Heart left ventricle (tissue), 13 donors: ENCODE results near the gene LRP1B.

Experiments
- POLR2A ChIP-seq, 2 donors: fragments of 450-650 bp; IDR thresholded peaks; one replicate each; pipeline ENCODE4 v1.6.1; 2017; ENCODE audit warnings: antibody characterized with exemption in 2 of 2, mild to moderate bottlenecking in 2 of 2, moderate library complexity in 2 of 2
- TF ChIP-seq, protein P1 (sequence below), 12 donors: fragments of 200-600 bp; sonication (generic) in 4 of 12; IDR thresholded peaks; one replicate each; pipeline versions ENCODE4 v1.5.0 to v1.8.0; 2018 to 2022; ENCODE audit warnings: antibody characterized with exemption in 12 of 12, mild to moderate bottlenecking in 5 of 12
- donor health status: ischemic (EF 13 %, LVEDD 7.1; RV severe dilation, severe dysfunction).
- donor health status: DM: no; HTN: yes; CAD: no.
- donor health status: DM: no; HTN: no; CAD: no.
- donor health status: ischemic (EF 25% LVEDD 6.9; RV normal size, moderate dysfunction).
- donor health status: ischemic (EF 25% LVEDD 5.7; RV mildly dilated, moderate dysfunction).
- donor health status: ischemic (EF 35%, LVEDD 5.7; RV mildly dilated, moderate dysfunction).
- donor health status: nonischemic (EF 11% LVEDD 7.7; RV severe dilation, severe dysfunction).
- donor health status: DM: yes; HTN: yes; CAD: no.
- donor health status: PGD.
- donor health status: ischemic (EF 29% LVEDD 5.4; RV normal size, mild dysfunction).
- donor health status: nonischemic (EF 23%, LVEDD 6.1; RV moderate dilation, normal function).

DNA sequence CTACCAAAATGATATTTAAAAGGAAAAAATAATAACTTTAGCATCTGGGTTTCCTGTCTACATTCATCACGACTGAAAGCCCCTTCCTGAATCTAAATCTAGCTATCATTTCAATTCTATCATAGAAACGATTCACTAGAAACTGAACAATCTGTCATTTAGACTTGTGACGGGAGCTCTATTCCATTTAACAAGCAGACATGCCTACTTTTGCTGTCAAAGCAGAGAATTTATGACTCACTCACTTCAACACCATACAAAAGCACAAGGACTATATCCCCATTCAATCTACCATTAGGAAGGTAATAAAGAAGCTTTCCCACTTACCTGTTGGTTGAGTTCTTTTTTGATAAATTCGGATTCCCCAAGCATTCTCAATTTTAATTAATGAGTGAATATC lies 1072.3 kb downstream of the LRP1B start:
- TF ChIP-seq POLR2A (IDR thresholded peaks at IDR 0.05), result no peak
- TF ChIP-seq, protein P1, sequence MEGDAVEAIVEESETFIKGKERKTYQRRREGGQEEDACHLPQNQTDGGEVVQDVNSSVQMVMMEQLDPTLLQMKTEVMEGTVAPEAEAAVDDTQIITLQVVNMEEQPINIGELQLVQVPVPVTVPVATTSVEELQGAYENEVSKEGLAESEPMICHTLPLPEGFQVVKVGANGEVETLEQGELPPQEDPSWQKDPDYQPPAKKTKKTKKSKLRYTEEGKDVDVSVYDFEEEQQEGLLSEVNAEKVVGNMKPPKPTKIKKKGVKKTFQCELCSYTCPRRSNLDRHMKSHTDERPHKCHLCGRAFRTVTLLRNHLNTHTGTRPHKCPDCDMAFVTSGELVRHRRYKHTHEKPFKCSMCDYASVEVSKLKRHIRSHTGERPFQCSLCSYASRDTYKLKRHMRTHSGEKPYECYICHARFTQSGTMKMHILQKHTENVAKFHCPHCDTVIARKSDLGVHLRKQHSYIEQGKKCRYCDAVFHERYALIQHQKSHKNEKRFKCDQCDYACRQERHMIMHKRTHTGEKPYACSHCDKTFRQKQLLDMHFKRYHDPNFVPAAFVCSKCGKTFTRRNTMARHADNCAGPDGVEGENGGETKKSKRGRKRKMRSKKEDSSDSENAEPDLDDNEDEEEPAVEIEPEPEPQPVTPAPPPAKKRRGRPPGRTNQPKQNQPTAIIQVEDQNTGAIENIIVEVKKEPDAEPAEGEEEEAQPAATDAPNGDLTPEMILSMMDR (IDR thresholded peaks at IDR 0.05), result no peak
